Mesenchymal stem cell (in vitro differentiated cells and primary cell): ENCODE results near the gene CADM1.

Experiments used
- DNase-seq: peaks from one replicate; pipeline ENCODE4 v3.0.0-alpha.2; 2013
- H2AFZ ChIP-seq: one replicate; pipeline ENCODE4 v1.6.1; 2013; ENCODE audit warnings: low read depth, mild to moderate bottlenecking, control low read depth, inconsistent platforms, low read length, moderate library complexity
- H2AK5ac ChIP-seq: 2 replicates; pipeline ENCODE4 v1.6.1; 2013; ENCODE audit warnings: low read length, moderate library complexity, mild to moderate bottlenecking, inconsistent platforms; ENCODE audit not compliant: severe bottlenecking
- H2BK120ac ChIP-seq: one replicate; pipeline ENCODE4 v1.6.1; 2013; ENCODE audit warnings: low read depth, mild to moderate bottlenecking, inconsistent platforms, low read length, moderate library complexity
- H2BK12ac ChIP-seq, 2 experiments: one replicate each; pipeline ENCODE4 v1.6.1; 2013; ENCODE audit warnings: inconsistent platforms in 2 of 2, low read length in 2 of 2, mild to moderate bottlenecking in 2 of 2, moderate library complexity in 2 of 2, control low read depth in 1 of 2
- H2BK15ac ChIP-seq: one replicate; pipeline ENCODE4 v1.6.1; 2013; ENCODE audit warnings: mild to moderate bottlenecking, low read depth, inconsistent platforms; ENCODE audit not compliant: poor library complexity, severe bottlenecking
- H2BK5ac ChIP-seq: 2 replicates; pipeline ENCODE4 v1.6.1; 2013; ENCODE audit warnings: low read depth, mild to moderate bottlenecking, low read length, control low read depth, inconsistent platforms; ENCODE audit not compliant: poor library complexity, severe bottlenecking
- H3K14ac ChIP-seq, 2 experiments: one replicate each; pipeline ENCODE4 v1.6.1; 2013; ENCODE audit warnings: inconsistent platforms in 2 of 2, low read length in 2 of 2, control low read depth in 1 of 2, mild to moderate bottlenecking in 1 of 2, moderate library complexity in 1 of 2
- H3K18ac ChIP-seq, 2 experiments: one replicate each; pipeline ENCODE4 v1.6.1; 2013; ENCODE audit warnings: inconsistent platforms in 2 of 2, low read length in 2 of 2, control low read depth in 1 of 2, low read depth in 1 of 2, mild to moderate bottlenecking in 1 of 2
- H3K23ac ChIP-seq, 2 experiments: one replicate each; pipeline ENCODE4 v1.6.1; 2013; ENCODE audit warnings: inconsistent platforms in 2 of 2, low read length in 2 of 2, mild to moderate bottlenecking in 2 of 2, moderate library complexity in 2 of 2, control low read depth in 1 of 2
- H3K27ac ChIP-seq: 2 replicates; pipeline ENCODE4 v1.5.1; 2013; ENCODE audit warnings: mild to moderate bottlenecking, moderate library complexity, low read length, control low read depth, inconsistent platforms; ENCODE audit not compliant: poor library complexity, severe bottlenecking
- H3K27me3 ChIP-seq, 2 experiments: 2 replicates each; pipeline versions ENCODE4 v1.6.1 to v1.7.0; 2013; ENCODE audit warnings: low read length in 2 of 2, mild to moderate bottlenecking in 2 of 2, moderate library complexity in 2 of 2, control low read depth in 1 of 2, inconsistent platforms in 1 of 2; ENCODE audit not compliant: control insufficient read depth in 1 of 2, insufficient read depth in 1 of 2
- H3K36me3 ChIP-seq, 2 experiments: 2 replicates each; pipeline versions ENCODE4 v1.6.1 to v1.7.0; 2013; ENCODE audit warnings: low read length in 2 of 2, control low read depth in 1 of 2, inconsistent platforms in 1 of 2, low read depth in 1 of 2, mild to moderate bottlenecking in 1 of 2; ENCODE audit not compliant: insufficient read depth in 2 of 2, control insufficient read depth in 1 of 2
- H3K4ac ChIP-seq, 2 experiments: one replicate each; pipeline ENCODE4 v1.6.1; 2013; ENCODE audit warnings: inconsistent platforms in 2 of 2, low read length in 2 of 2, mild to moderate bottlenecking in 2 of 2, moderate library complexity in 2 of 2, control low read depth in 1 of 2, low read depth in 1 of 2
- H3K4me1 ChIP-seq: 2 replicates; pipeline ENCODE4 v1.6.1; 2013; ENCODE audit warnings: low read depth, low read length, control low read depth; ENCODE audit not compliant: control insufficient read depth, insufficient read depth
- H3K4me2 ChIP-seq: 2 replicates; pipeline ENCODE4 v1.6.1; 2013; ENCODE audit warnings: low read length, mild to moderate bottlenecking, inconsistent platforms; ENCODE audit not compliant: poor library complexity, severe bottlenecking
- H3K4me3 ChIP-seq, 2 experiments: 2 replicates each; pipeline versions ENCODE4 v1.5.1 to v1.7.0; 2013; ENCODE audit warnings: low read length in 2 of 2, mild to moderate bottlenecking in 2 of 2, control low read depth in 1 of 2, low read depth in 1 of 2; ENCODE audit not compliant: insufficient read depth in 1 of 2
- H3K79me1 ChIP-seq: replicated peaks from 2 replicates; pipeline ENCODE4 v1.6.1; 2013; ENCODE audit warnings: mild to moderate bottlenecking, control low read depth, low read length, inconsistent platforms; ENCODE audit not compliant: poor library complexity, severe bottlenecking
- H3K9ac ChIP-seq: 2 replicates; pipeline ENCODE4 v1.7.0; 2013; ENCODE audit warnings: mild to moderate bottlenecking, low read length, moderate library complexity
- H3K9me3 ChIP-seq: 2 replicates; pipeline ENCODE4 v1.7.0; 2013; ENCODE audit warnings: mild to moderate bottlenecking, low read length; ENCODE audit not compliant: control insufficient read depth
- H4K8ac ChIP-seq: one replicate; pipeline ENCODE4 v1.6.1; 2013; ENCODE audit warnings: inconsistent platforms, mild to moderate bottlenecking, low read length, moderate library complexity
- H4K91ac ChIP-seq: one replicate; pipeline ENCODE4 v1.6.1; 2013; ENCODE audit warnings: mild to moderate bottlenecking, low read length, inconsistent platforms
- WGBS: methylation state at CpG from one replicate; pipeline ENCODE4 v1.1.7; 2013; ENCODE audit warnings: mixed read lengths; 5-methylcytosine and 5-hydroxymethylcytosine counted together

CADM1 gene

GRCh38 chr11:115266066-115266639, 238.1 kb downstream of the CADM1 start:
- no peaks in the 10 kb centered on the region for H3K9me3 ChIP-seq
- no peak overlapping the region for H2AK5ac ChIP-seq
- H3K9ac ChIP-seq: no peak overlapping the region
- no peak overlapping the region for H2BK15ac ChIP-seq
- H3K4ac ChIP-seq: no peak overlapping the region
- no peak overlapping the region for H3K14ac ChIP-seq
- H3K4me2 ChIP-seq: no peak overlapping the region
- H2BK12ac ChIP-seq: no peak overlapping the region
- DNase-seq: no peak
- 76% methylated on average over 5 of the region's 5 CpGs for WGBS
- H4K91ac ChIP-seq: no peak overlapping the region
- no peak overlapping the region for H2BK5ac ChIP-seq
- no peak overlapping the region for H3K27ac ChIP-seq
- H4K8ac ChIP-seq: no peak overlapping the region
- H2BK120ac ChIP-seq: no peak overlapping the region
- H3K4me1 ChIP-seq: peaks cover 2% of the 10 kb centered on the region
- no peak overlapping the region for H3K18ac ChIP-seq
- no peaks in the 10 kb centered on the region for H3K36me3 ChIP-seq
- no peak overlapping the region for H3K4me3 ChIP-seq
- peaks cover 34% of the 10 kb centered on the region for H3K79me1 ChIP-seq
- no peaks in the 10 kb centered on the region for H3K27me3 ChIP-seq
- H3K23ac ChIP-seq: no peak overlapping the region
- H2AFZ ChIP-seq: no peak overlapping the region

- H4K91ac ChIP-seq: no peak overlapping the region
- no peak overlapping the region for H3K18ac ChIP-seq
- no peak overlapping the region for H3K14ac ChIP-seq
- H3K36me3 ChIP-seq: no peaks in the 10 kb centered on the region
- H2BK5ac ChIP-seq: no peak overlapping the region
- H3K9me3 ChIP-seq: no peaks in the 10 kb centered on the region
- H2BK120ac ChIP-seq: no peak overlapping the region
- no peak overlapping the region for H3K4me2 ChIP-seq
- DNase-seq: no peak
- H3K4me3 ChIP-seq: no peak overlapping the region
- no peak overlapping the region for H2BK12ac ChIP-seq
- no peak overlapping the region for H3K27ac ChIP-seq
- H4K8ac ChIP-seq: no peak overlapping the region
- peaks cover 2% of the 10 kb centered on the region for H3K4me1 ChIP-seq
- H2AFZ ChIP-seq: no peak overlapping the region
- peaks cover 30% of the 10 kb centered on the region for H3K79me1 ChIP-seq
- H3K4ac ChIP-seq: no peak overlapping the region
- no peak overlapping the region for H3K9ac ChIP-seq
- 65% methylated on average over 2 of the region's 5 CpGs for WGBS
- H2BK15ac ChIP-seq: no peak overlapping the region
- no peaks in the 10 kb centered on the region for H3K27me3 ChIP-seq
- H2AK5ac ChIP-seq: no peak overlapping the region
- no peak overlapping the region for H3K23ac ChIP-seq
These were observed 240.2 kb downstream of the CADM1 start for GRCh38 chr11:115263799-115264656.

DNA sequence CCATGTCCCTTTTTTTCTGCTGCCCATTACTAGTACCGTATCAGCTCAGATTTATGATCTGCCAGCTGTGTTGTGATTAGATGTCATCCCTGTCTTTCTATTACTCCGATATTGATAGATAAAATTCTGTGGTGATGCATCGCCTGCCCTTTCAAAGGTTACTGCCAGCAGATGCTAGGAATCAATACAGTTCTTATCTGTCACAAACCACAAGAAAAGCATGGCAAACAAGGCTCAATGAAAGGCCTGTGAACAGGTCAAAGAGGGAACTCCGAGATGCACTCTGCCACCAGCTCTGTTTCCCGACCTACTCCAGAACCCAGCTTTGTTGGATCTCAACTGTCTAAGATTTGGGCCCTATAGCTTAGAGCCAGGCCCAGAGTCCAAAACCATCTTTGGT, 246.0 kb downstream of the CADM1 start:
- 95% methylated on average over 5 of the region's 5 CpGs for WGBS
- H3K4me3 ChIP-seq: no peak overlapping the region

DNA sequence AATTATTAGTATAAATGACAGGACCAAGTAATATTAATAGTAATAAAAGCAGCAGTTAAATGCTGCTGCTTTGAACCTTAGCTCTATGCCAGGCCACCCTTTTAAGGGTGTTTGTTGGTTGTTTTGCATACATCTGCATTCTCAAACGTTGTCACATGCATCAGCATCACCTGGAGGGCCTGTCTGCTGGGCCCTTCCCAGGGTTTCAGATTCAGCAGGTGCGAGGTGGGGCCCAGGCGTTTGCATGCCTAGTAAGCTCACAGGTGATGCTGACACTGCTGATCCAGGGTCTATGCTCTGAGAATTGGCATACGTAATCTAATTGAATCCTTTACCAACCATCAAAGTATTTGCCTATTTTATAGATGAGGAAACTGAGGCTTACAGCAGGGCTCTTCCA, 246.5 kb downstream of the CADM1 start:
- no peaks in the 10 kb centered on the region for H3K27me3 ChIP-seq
- no peak overlapping the region for H2BK12ac ChIP-seq
- no peak overlapping the region for H3K4me2 ChIP-seq
- no peak overlapping the region for H3K18ac ChIP-seq
- H4K8ac ChIP-seq: no peak overlapping the region
- H4K91ac ChIP-seq: no peak overlapping the region
- H2BK15ac ChIP-seq: no peak overlapping the region
- H3K4me1 ChIP-seq: peaks cover 3% of the 10 kb centered on the region
- H2AK5ac ChIP-seq: no peak overlapping the region
- H3K9me3 ChIP-seq: no peaks in the 10 kb centered on the region
- no peak overlapping the region for H2BK5ac ChIP-seq
- 79% methylated on average over 4 of the region's 4 CpGs for WGBS
- H2AFZ ChIP-seq: no peak overlapping the region
- H3K36me3 ChIP-seq: no peaks in the 10 kb centered on the region
- no peak overlapping the region for H3K4me3 ChIP-seq
- DNase-seq: no peak
- no peak overlapping the region for H3K23ac ChIP-seq
- H3K9ac ChIP-seq: no peak overlapping the region
- peaks cover 21% of the 10 kb centered on the region for H3K79me1 ChIP-seq
- H3K14ac ChIP-seq: no peak overlapping the region
- H3K27ac ChIP-seq: no peak overlapping the region
- no peak overlapping the region for H2BK120ac ChIP-seq
- H3K4ac ChIP-seq: no peak overlapping the region

More for the DNA sequence above, 246.0 kb downstream of the CADM1 start:
- Histone ChIP-seq H3K36me3 (no peaks in the 10 kb centered on the region), H2BK120ac (no peak overlapping the region), H2BK5ac (no peak overlapping the region), H2BK15ac (no peak overlapping the region), H2AK5ac (no peak overlapping the region), H3K9me3 (no peaks in the 10 kb centered on the region), H2AFZ (no peak overlapping the region), H3K79me1 (peaks cover 21% of the 10 kb centered on the region), H3K4me2 (no peak overlapping the region), H3K27me3 (no peaks in the 10 kb centered on the region), H3K4me1 (peaks cover 3% of the 10 kb centered on the region), H4K91ac (no peak overlapping the region), H3K9ac (no peak overlapping the region), H3K4ac (no peak overlapping the region), H3K18ac (no peak overlapping the region), H4K8ac (no peak overlapping the region), H3K23ac (no peak overlapping the region), H2BK12ac (no peak overlapping the region), H3K14ac (no peak overlapping the region), H3K27ac (no peak overlapping the region)
- DNase-seq: no peak
